ENCODE measurements around the gene SLC35G2.
"Not testable (repeated sequence)": the region's sequence is repeated elsewhere in the genome, so short reads cannot be mapped to it uniquely, and the experiment has no call there.

SLC35G2 gene

GRCh38 chr3:136818769-136819391 is at the start of gene SLC35G2:
SLC35G2 (plus strand) TSS chr3:136819126; CDS start chr3:136854461, 35,335 bp downstream.
- no peak for FAIRE-seq

- no peak for FAIRE-seq
Measured at GRCh38 chr3:136772709-136773108, 46.2 kb upstream of the SLC35G2 start.

- no peak for FAIRE-seq
Measured at GRCh38 chr3:136778865-136779264, 40.1 kb upstream of the SLC35G2 start.

GRCh38 chr3:136780741-136781140 is 38.2 kb upstream of the SLC35G2 start:
- FAIRE-seq, result no peak

DNA sequence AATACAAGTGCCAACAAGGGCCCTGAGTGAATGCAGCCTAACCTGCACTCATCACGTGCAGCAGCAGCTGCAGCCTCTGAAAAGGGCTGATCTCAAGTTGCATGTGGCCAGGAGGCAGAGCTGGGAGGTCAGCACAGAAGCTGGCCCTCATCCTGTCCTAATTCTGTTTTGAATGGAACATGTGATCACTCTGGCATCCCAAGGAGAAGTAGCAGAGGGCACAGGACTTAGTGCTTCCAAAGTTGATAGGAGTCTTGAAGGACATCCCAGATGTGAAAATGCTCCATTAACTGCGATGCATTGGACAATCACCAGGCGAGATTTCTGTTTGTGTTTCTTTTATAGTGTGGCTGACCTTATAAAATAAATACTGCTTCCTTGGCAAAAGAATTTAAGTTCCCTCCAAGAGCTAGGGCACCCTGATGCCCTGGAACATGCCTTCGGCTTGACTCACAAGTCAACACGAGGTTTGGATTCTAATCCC is 35.2 kb upstream of the SLC35G2 start:
- no peak for FAIRE-seq

DNA sequence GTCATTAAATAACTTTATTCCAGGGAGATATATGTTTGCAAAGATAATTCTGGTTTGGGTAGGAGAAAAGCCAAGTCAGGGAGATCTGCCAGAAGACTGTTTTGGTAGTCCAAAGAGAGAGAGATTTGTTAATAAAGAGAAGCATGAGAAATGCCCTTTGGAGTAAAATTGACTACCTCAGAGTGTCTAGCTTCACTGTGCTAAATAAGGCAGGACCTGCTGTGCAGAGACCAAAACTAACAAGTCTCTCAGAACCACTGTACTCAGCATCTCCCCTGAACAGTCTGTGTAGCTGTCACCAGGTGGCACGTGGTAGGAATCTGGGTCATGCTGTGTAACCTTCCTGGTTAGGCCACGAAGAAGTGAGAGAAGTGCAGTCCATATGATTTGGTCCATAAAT is 31.6 kb upstream of the SLC35G2 start:
- no peak for FAIRE-seq

- FAIRE-seq, result no peak
Measured at GRCh38 chr3:136788154-136788553, 30.8 kb upstream of the SLC35G2 start.

DNA sequence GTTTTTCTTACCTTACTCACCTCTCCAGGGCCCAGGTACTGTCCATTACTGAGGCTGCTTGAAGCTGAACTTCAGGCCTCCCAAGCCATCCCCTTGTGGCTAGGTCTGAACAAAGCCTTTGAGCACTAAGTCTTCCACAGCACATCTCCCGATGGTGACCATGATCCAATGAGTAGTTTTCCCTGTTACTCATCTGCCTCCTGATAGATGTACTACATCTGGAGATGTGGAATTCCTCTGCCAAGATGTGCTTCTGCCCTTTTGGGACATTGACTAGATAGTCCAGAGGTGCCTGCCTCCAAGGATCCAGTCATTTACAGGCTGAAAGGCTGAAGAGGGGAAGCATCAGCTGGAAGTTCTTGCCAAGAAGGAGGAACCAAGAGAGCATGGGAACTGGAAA is 28.9 kb upstream of the SLC35G2 start:
- FAIRE-seq, result no peak

- FAIRE-seq, result no peak
Measured at GRCh38 chr3:136790786-136791185, 28.1 kb upstream of the SLC35G2 start.

GRCh38 chr3:136792556-136793330 is 26.2 kb upstream of the SLC35G2 start:
- no peak for FAIRE-seq

DNA sequence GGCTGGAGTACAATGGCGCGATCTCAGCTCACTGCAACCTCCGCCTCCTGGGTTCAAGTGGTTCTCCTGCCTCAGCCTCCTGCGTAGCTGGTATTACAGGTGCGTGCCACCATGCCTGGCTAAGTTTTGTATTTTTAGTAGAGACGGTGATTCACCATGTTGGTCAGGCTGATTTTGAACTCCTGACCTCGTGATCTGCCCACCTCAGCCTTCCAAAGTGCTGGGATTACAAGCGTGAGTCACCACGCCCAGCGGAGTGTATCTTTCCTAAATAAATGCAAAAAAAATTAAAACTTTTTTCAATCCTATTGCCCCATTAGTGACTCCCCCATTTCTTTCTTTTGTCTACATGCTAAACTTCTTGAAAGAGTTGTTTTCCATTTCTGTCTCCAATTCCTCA is 17.8 kb upstream of the SLC35G2 start:
- FAIRE-seq, result not testable (repeated sequence)

GRCh38 chr3:136802481-136802996 is 16.4 kb upstream of the SLC35G2 start:
- FAIRE-seq, result no peak

DNA sequence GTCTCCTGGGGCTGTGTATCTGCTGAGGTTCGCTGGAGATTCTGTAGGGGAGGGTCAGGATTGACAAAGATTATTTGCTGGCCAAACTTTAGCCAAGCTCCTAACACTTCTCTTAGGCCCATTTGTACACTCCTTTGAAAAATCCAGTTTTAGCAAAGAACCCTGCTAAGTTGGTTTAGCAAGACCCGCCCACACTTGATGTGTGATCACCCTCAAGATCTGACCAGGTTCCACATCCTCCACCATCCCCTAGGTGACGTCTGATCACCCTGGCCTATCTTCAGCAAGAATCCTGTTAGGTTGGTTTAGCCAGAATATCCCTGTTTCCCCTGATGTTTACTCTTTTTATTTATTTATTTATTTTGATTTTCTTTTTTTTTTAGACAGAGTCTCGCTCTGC is 14.8 kb upstream of the SLC35G2 start:
- no peak for FAIRE-seq

DNA sequence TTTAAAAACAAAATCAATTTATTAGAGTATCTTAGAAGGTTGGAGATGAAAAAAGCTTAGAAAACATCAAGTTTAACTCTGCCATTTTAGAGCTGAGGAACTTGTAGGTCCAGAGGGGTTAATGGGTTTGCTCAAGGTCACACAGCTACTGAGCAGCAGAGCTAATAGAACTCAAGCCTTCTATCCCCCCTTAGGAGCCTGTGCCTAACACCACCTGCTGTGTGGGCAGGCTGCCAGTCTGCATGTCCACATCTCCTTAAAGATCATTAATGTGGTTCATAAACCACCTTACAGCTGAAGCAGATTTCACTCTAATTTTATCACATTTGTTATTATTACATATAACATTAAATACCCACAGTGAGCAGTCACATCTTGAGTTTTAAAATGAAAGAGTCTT is 14.1 kb upstream of the SLC35G2 start:
- FAIRE-seq, result no peak

GRCh38 chr3:136805795-136806194 is 13.1 kb upstream of the SLC35G2 start:
- FAIRE-seq, result no peak

GRCh38 chr3:136811701-136812100 is 7.2 kb upstream of the SLC35G2 start:
- no peak for FAIRE-seq

GRCh38 chr3:136817448-136817847 is 1.5 kb upstream of the SLC35G2 start:
- no peak for FAIRE-seq

DNA sequence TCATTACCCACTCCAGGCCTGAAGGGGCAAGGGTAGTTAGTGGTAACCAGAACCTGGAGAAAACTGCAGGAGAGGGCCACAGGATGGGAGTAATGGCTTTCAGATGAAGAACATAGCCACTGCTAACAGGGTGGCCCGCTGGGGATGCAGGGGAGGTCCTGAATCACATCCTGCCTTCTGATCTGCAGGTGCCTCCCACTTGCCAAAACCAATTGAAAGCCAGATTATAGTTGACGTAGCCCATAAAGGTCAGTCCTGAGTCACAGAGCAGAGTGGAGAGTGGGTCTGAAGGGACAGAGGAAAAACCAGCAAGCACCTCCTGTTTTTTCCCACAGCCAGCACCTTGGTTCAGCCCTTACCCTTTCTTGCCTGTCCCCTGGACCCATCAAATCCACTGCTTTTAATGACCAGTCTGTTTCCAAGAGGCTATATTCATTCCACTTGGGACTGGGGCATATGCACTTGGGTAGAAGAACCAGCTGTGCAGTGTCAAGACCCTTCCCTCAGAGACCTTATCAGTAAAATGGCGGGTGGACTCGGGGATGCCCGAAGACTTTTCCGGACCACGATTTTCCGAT is 646 bp upstream of the SLC35G2 start:
- FAIRE-seq, result no peak

GRCh38 chr3:136819392-136819730 is 435 bp downstream of the SLC35G2 start:
- no peak for FAIRE-seq

- no peak for FAIRE-seq
Measured at GRCh38 chr3:136819731-136820679, 1.1 kb downstream of the SLC35G2 start.

GRCh38 chr3:136831461-136831860 is 12.5 kb downstream of the SLC35G2 start:
- no peak for FAIRE-seq

- FAIRE-seq, result peak; percentile 70
Measured at GRCh38 chr3:136835089-136835812, 16.3 kb downstream of the SLC35G2 start.
